GM21381 (cell line): ENCODE data around the gene CFAP46.

Source experiments
- ATAC-seq: cut with Tn5 transposase; IDR thresholded peaks from one replicate; pipeline ENCODE4 v1.9.1; 2021; ENCODE audit warnings: mild to moderate bottlenecking, moderate library complexity; ENCODE audit not compliant: unreplicated experiment

The CFAP46 gene

DNA sequence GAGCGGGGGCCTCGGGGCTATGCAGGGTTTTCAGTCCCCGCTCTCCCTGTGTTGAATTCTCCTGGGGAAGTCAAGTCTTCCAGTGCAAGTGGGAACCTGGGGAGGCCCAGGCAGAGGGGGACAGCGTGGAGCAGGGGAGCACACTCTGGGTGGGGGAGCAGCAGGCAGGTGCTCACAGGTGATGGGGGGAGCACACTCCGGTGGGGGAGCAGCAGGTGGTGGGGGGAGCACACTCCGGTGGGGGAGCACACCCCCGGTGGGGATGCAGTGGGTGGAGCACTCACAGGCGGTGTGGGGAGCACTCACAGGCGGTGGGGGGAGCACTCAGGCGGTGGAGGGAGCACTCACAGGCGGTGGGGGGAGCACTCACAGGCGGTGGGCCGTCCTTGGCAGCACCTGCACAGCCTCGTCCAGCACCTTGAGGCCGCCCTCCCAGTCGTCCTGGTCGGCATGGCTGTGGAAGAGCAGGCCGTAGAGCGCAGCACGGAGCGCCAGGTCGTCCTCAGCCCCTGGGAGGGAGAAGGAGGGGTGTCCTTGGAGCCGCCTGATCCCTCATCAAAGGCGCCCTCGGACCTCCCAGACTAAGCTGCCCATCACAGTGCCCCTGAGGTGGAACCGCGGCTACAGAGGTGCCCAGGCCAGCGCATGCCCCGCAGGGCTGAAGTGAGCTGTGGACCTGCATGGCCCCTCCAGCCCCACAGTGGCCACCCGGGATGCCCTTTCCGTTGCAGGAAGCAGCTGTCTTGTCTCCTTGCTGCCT is 56.7 kb downstream of the CFAP46 start:
- no peak for ATAC-seq

DNA sequence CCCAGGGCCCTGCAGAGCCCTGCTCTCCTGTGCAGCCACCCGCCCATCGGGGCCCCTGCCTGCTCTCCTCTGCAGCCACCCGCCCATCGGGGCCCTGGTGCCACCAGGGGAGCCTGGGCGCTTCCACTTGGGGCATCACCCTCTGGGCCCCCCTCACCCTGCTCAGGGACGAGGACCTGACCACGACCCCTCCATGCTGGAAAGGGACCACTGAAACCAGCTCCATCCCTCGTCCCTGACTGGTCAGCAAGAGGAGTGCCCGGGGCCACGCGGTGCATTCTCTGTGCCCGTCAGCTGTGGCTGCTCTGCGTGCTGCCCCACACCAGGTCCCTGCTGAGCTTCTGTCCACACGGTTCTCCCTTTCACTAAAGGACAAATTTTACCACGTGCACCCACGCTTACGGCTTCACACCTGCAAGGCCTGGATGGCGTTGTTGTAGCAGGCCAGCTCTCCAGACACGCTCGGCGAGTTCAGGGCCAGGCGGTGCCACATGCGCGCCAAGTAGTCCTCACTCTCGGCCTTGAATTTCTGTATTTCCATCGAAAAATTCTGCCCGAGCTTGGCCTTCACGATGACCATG is 57.6 kb downstream of the CFAP46 start:
- no peak for ATAC-seq

DNA sequence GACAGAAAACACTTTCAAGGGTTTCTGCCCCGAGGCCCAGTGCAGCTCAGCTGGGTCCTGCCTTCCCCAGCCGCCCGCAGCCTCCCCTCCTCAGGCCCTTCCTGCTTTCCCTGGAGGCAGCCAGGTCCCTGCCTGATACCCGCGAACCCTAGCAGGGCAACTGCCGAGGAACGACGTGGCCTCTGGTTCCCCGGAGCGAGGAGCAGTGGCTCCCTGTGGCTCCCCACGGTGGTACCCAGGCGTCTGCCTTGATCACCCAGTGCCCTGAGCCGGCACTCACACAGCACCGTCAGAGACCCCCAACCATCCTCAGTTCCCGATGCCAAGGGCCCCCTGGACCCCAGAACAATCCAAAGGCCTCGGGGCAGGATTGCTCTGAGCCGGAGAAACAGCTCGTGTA is 58.3 kb downstream of the CFAP46 start:
- ATAC-seq, result no peak

DNA sequence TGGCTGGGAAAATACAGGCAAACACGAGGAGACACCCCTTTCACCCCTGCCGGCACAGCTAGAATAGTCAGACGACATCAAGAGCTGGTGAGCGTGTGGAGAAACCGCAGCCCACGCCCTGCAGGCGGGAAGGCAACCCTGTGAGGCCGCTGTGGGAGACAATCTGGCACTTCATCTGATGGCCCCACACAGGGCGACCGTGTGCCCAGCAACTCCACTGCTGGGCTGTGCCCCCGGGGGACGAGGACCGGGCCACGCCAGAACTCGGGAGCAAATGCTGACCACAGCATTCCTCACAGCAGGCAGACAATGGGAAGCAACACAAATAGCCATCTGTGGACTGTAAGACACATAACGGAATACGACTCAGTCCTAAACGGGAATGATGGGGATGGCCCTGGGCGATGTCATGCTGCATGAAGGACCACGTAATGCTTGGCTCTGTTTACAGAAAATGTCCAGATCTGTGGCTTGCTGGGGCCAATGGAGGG is 58.9 kb downstream of the CFAP46 start:
- ATAC-seq, result no peak

DNA sequence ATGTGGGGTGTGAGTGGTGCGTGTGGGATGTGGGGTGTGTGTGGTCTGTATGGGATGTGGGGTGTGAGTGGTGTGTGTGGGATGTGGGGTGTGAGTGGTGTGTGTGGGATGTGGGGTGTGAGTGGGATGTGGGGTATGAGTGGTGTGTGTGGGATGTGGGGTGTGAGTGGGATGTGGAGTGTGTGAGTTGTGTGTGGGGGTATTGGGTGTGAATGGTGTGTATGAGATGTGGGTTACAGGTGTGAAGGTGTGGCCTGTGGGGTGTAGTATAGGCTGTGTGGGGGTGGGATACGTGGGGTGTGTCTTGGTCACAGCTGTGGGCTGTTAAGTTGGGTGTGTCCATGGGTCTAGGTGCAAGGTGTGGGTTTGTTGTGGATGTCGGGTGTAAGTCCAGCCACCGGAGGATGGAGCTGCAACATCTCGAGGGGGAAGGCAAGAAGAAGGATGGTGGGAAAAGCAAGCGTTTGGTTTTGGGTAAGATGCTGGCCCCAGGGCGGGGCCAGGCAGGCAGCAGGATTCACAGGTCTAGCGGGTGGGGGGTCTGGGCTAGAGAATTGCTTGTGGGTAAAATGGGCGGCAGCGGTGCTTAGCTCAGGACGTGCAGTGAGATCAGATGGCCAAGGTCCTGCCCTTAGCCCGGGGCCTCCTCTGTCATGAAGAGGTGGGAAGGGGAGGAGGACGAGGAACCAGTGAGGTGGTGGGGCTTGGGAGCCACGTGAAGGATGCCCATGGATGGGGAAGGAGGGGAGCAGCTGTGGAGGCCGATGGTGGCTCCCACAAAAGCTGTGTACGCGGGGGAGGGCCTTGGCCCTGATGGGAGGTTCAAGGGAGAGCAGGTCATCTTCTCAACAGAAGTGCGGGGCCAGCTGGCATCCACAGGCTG is 60.1 kb downstream of the CFAP46 start:
- no peak for ATAC-seq

DNA sequence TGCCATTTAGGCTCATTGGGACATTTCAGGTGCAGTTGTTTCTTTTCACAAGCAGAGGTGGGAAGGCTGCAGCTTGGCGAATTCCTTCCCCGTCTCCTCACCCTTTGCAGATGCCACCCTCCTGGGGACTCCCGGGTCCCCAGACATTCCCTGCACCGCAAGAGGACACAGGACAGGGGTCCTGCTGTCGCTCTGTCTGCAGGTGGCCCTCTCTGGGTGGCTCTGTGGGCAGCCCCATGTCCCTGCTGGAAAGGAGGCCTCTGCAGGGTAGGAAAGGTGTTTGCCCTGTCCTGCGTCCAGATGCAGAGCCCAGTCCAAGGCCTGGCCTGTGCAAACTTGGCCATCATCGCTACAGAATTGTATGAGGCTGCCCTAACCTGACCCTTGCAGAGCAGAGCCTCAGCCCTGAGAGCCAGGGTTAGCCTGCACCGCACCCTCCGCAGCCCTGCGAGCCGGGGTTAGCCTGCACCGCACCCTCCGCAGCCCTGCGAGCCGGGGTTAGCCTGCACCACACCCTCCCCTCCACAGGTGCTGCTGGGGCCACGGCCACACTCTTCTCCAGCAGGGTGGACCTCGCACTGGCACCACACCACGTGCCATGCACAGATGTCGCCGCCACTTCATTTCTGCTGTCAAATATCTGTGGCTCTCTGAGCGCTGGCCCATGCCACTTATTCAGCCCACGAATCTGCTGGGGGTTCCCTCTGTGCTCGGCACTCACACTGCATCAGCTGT is 61.0 kb downstream of the CFAP46 start:
- no peak for ATAC-seq

DNA sequence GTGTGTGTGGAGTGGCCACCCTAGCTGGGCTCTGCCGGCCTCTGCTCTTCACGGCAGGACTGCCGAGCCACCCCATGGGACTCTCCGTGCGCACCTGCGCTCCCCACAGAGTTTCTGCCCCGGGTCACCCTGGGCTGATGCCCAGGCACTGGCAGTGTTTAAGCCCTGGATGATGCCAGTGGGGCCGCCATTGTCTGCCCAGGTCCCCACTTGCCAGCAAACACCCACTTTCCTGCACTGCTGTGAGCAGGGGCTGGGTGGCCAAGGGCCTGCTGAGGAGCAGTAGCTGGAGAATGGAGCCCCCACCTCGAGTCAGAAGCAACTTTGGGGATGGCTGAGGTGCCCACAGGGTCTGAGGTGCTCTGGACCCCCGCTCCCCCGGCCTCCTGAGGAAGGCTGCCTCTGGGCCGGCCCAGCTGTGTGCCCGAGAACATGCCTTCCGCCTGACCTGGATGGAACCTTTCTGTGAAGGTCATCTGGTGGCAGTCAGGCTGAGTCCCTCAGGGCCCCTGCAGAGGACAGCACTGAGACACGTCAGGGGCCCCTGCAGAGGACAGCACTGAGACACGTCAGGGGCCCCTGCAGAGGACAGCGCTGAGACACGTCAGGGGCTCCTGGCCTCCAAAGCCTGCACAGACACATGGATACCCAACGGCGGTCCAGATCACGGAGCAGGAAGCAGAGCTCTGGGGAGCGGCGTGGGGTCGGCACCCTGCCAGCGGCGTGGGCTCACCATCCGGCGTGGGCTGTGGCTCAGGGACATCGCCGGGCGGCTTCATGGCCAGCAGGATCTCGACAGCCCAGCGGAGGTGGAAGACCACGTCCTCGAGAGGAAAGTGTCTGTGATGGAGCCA is 62.0 kb downstream of the CFAP46 start:
- ATAC-seq, result no peak

DNA sequence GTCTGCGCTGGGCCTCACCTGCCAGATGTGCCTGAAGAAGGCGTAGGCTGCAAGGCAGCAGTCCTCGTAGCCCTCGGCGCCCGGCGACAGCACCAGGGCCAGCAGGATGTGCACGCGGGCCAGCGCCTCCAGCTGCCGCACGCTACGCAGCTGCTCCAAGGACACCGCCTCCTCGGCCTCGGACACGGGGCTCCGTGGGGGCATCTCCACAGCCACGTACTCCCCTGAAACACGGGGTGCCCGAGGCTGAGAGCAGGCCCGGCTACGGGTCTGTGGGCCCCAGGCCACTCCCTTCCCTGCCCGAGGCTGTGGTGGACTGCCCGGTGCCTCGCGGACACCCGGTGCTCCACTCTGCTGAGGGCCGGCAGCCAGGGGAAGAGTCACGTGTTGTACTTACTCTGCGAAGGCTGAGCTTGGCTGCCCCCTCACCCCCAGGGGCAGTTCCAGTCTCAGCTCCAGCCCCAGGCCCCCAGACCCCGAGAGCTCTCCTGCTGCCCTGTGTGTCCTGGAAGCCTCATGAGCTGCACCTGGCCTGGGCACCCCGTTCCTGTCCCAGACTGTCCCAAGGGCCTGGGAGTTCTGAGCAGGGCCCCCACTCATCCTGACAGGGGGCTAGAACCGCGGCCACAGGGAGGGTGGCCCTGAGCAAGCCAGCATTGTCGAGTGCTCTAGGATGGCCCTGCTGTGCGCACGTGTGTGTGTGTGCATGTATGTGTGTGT is 62.8 kb downstream of the CFAP46 start:
- no peak for ATAC-seq

DNA sequence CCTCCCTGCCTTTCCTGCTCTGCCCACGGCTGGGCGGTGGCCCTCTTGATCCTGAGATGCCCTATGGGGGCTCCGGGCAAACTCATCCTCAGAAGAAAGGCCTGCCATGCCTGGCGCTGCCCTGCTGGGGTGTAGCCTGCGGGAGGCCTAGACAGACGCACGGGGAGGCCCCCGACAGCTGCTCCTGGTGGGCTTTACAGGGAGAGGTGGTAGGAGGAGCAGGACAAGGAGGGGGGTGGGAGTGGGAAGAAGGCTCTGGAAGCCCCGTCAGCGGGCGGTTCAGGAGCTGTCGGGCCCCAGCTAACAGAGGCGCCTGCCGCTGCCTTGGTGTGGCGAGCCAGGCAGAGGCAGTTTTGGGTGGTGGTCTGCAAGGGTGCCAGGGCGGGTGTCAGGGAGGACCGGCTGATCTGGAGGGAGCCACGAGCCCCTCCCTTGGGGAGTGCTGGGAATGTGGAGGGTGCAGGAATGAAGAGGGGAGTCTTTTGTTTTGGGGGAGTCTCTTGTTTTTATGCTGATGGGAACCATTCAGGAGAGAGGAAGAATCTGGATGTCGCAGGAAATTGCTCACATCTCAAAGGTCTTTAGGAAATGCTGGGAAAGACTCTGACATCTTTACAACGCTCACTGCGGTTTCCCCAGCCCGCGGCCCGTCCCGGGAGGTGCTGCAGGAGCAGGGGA is 63.5 kb downstream of the CFAP46 start:
- ATAC-seq, result no peak

DNA sequence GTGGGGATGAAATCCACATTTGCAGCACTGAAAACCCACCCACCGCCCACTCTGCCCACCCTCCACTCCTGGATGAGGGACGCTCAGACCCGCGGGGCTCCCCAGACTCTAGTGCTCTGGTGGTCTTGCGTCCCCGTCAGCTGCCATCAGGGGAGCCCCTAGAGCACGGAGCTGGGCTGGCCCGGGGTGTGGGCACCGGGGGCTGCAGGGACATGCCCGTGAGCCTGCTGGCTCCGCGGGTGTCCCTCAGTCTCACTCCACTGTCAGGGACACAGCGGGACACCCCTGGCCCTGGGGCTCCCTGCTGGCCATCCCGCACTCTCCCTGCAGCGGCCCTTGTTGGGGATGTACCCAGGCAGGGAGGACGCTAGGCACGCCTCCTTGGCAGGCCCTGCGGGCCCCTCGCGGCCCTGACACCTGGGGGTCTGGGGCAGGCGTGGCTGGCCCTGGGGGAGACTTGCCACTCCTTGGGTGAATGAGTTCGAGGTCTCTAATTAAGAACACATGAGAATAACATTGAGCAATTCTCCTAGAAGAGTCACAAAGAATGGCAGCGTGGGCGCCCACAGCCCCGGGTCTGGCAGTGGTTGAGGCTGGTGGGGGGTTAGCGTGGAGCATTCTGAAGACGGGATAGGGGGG is 64.2 kb downstream of the CFAP46 start:
- no peak for ATAC-seq

DNA sequence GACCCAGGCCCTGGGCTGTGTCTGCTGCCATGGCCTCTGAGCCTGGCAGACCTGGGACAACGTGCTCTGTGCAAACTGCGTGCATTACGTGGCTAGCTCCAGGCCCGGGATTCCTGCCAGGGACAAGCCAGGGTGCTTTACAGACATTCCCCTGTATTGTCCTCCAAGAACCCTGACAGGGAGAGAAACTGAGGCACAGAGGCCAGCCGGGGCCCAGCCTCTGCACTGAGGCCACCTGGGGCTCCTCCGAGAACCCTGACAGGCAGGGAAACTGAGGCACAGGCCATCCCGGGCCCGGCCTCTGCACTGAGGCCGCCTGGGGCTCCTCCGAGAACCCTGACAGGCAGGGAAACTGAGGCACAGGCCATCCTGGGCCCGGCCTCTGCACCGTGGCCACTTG is 64.9 kb downstream of the CFAP46 start:
- ATAC-seq, result no peak

DNA sequence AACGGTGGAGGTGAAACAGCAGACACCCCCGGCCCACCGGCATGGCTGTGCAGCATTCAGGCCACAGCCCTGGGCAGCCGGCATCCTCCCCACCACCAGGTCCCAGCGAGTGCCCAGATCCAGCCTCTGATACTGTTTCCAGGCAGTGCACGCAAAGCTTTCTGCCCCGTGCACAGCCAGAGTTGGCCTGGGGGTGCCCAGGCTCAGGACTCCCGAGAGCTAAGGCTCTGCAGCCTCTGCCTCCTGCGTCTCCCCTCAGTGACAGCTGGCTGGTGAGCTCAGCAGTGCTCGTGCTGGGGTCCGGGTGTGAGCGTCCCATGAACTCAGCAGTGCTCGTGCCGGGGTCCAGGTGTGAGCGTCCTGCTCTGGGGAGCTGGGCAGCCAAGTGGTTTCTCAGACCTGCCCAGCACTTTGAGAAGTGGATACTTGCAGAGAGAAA is 65.4 kb downstream of the CFAP46 start:
- ATAC-seq, result no peak

DNA sequence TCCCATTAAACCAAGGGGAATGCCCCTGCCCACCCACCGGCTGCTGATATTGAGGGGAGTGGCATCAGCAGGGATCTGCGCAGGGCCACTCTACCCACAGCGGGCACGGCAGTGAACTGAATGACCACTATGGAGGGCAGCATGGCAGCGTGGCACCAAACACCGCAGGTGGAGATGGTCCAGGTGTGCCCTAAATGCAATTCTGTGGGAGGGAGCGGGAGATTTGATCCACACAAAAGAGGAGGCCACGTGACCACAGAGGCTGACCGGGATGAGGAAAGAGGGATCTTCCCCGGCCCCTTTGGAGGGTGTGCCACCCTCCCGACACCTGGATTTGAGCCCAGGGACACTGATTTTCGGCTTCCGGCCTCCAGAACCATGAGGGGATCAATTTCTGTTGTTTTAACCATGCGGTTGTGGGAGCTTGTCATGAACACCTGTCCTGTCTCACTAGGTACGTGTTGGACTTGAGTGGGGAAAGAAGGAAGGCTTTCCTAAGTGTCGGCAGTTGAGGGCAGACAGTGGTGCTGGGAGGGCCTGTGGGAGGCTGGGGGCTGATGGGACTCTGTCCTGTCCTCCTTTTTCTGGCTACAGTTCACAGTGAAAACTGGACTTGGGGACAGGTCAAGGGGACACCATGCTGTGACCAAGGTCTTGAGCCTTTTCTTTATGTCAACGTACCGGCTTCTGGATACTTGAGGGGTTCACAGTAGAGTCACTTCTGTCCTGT is 66.1 kb downstream of the CFAP46 start:
- ATAC-seq, result no peak

DNA sequence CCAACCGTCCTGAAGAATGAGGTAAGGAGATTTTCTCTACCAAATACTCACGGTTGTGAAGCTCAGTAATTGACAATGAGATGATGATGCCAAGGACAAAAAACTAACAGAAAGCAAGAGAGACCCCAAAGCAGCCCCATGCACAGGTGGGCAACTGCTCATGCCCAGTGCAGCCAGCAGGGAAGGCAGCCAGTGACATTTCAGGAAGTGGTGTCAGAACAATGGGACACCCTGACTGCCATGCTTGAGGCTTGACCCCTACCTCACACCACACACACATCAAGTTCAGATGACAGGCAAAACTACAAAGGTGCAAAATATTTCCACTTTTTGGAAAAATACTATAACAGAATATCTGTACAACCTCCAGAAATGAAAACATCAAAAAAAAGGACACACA is 66.9 kb downstream of the CFAP46 start:
- no peak for ATAC-seq

DNA sequence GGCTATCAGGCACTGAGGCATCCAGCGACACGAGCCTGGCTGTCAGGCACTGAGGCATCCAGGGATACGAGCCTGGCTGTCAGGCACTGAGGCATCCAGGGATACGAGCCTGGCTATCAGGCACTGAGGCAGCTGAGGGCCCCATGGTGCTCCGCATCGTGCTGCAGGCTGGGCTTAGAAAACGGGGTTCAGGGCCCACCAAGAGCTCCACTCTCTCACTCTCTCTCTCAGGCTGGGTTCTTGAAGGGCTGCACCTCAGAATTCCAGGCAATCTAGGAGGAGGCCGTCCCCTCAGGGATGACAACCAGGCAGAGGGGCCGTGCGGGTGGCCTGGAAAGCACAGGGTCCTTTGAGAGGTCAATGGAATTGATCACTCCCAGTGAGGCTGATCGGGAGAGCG is 69.0 kb downstream of the CFAP46 start:
- ATAC-seq, result no peak

DNA sequence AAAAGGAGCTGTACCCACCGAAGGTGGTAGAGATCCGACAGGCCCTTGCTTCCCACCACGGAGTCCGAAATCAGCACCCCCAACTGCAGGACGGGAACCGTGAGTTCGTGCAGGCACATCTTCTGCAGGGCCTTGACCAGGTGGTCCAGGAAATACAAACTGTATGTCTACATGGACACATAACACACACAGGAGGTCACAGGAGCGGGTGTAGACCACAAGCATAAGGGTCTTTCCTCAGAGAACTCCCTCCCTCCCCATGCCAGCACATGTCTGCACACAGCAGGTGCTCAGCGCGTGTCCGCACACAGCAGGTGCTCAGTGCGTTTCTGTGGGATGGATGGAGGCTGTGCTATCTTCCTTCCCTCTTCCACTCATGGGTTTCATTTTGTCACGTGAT is 69.7 kb downstream of the CFAP46 start:
- no peak for ATAC-seq

DNA sequence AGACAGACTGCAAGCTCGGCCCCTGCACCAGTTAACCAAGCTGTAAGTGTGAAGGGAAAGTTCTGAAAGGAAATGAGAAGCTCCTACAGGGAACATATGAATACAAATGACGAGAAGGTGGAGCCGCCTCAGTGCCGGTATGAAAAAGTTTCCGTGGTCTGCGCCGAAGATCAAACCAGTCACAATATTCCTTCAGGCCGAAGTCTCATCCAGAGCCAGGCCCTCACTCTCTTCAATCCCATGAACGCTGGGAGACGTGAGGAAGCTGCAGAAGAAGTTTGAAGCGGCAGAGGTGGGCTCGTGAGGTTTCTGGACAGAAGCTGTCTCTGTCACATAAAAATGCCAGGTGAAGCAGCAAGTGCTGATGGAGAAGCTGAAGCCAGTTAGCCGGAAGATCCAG is 71.9 kb downstream of the CFAP46 start:
- ATAC-seq, result no peak

DNA sequence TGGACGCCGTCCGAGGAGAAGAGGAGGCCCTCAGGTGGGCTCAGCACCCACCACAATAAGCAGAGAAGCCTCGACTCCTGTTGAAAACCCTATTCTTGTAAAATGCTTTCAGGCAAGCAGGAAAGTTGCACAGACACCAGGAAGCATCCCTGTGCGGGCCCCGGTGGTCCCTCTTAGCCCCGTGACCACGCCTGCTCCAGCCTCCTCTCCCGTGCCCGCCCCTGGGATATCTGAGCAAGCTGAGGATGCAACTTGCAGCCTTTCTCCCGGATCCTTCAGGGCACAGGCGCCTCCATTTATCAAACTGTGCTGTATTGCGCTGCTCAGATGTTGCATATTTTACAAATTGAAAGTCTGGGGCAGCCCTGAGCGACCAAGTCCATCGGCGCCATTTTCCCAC is 72.7 kb downstream of the CFAP46 start:
- no peak for ATAC-seq
